Limb (tissue), 2 donors: ENCODE data around the gene CMC2.
A peak's percentile ranks its signal among the peaks of the same experiment; 100 is the strongest.

ENCODE experiments used
- DNase-seq, 2 donors: peaks; one replicate each; pipeline ENCODE4 v3.0.0-alpha.2; 2016; ENCODE audit errors: extremely low spot score in 2 of 2

CMC2 gene

DNA sequence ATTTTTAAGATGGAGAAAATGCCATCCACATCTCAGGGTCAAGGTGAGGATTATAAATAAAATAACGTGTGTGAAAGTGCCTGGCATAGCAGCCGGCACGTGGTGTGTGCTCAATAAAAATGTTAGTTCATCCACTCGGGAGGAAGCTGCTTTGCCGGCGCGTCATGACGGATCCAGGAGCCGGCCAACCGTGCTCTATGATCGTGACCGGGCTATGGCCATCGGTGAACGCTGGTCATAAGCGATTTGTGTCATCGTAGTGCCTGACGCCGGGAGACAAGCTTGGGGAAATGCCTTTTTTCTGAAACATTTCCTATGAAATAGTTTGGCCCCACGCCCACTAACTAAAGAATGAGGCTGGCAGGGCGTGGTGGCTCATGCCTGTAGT lies 74.0 kb downstream of the CMC2 start:
- peak; percentile 30 to 46 for DNase-seq

GRCh38 chr16:80931801-80932707 lies 74.6 kb downstream of the CMC2 start:
- peak; percentile 32 to 76 for DNase-seq

DNA sequence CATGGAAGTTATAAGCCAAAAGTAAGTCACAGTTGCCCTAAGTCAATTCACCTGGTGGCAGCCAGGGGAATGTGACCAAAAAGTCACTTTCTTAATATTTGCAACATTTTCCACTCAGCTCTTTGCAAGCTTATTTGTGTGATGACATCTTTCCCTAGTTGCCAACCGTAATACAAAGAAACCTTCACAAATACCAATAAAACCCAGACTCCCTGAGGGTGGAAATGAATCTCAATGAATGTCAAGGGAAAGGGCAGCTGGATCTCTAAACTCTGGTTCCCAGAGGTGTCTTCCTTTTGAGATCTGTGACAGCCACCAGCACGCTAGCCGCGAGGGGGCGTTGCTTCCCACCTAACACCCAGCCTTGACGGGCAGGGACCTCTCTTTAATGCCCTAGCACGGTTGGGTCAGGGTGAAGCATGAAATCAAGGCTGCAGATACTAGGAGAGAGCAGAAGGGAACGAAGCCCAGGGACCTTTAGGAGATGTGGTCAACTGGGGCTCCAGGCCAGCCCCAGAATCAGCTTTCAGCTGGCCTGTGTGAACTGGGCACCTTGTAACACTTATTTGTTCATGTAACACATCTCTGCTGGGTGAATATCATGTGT lies 82.2 kb downstream of the CMC2 start:
- DNase-seq: peak in 1 of 2 donors; percentile 42

GRCh38 chr16:80923356-80923755 lies 83.3 kb downstream of the CMC2 start:
- DNase-seq: no peak
